ENCODE results near the gene GCK.

Gene GCK

DNA sequence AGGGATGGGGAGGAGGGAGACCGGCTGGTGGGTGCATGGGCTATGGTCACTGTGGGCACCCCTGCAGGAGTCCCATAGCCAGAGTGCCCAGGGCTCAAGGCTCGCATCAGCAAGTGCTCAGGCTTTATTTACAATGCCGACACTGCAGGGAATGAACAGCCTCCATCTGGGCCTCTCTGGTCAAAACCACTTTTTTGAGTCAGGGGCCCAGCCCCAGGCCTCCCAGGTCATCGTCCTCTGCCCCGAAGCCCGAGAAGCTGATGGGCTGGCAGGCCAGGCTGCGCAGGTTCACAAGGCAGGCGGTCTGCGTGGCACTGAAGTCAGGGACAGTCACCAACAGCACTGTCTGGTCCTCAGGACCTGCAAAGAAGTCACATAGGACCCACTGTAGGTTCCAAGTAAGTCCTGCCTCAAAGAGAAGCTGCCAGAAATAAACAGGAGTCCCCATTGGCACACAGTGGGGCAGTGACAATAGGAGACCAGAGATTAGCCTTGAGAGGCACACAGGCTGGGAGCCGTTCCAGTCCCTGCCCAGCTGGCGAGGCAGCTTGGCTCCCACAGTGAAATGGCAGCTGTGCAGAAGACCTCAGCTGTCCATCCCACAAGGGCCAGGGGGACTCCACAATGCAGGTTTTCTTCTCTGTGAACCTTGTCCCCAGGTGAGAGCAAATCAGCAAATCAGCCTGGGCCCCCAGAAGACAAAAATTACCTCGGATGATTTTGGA is 74.5 kb downstream of the GCK start:
- Histone ChIP-seq H3K4me3 (ENCODE audit: low read depth, low read length) (no peak overlapping the region), H3K27me3 (no peaks in the 10 kb centered on the region), H3K9me3 (no peaks in the 10 kb centered on the region), H3K36me3 (peaks cover 38% of the 10 kb centered on the region), H3K4me1 (no peaks in the 10 kb centered on the region)
- no peak for DNase-seq
- no peak for TF ChIP-seq CTCF (IDR thresholded peaks at IDR 0.05; ENCODE audit: low read depth, low read length)

- Histone ChIP-seq H3K4me3 (ENCODE audit: low read depth, low read length) (no peak overlapping the region), H3K9me3 (no peaks in the 10 kb centered on the region), H3K4me1 (no peaks in the 10 kb centered on the region), H3K27me3 (no peaks in the 10 kb centered on the region), H3K36me3 (peaks cover 32% of the 10 kb centered on the region)
- no peak for DNase-seq
- TF ChIP-seq CTCF (IDR thresholded peaks at IDR 0.05; ENCODE audit: low read depth, low read length) = no peak
Observed at GRCh38 chr7:44113764-44114354, 75.4 kb downstream of the GCK start.

DNA sequence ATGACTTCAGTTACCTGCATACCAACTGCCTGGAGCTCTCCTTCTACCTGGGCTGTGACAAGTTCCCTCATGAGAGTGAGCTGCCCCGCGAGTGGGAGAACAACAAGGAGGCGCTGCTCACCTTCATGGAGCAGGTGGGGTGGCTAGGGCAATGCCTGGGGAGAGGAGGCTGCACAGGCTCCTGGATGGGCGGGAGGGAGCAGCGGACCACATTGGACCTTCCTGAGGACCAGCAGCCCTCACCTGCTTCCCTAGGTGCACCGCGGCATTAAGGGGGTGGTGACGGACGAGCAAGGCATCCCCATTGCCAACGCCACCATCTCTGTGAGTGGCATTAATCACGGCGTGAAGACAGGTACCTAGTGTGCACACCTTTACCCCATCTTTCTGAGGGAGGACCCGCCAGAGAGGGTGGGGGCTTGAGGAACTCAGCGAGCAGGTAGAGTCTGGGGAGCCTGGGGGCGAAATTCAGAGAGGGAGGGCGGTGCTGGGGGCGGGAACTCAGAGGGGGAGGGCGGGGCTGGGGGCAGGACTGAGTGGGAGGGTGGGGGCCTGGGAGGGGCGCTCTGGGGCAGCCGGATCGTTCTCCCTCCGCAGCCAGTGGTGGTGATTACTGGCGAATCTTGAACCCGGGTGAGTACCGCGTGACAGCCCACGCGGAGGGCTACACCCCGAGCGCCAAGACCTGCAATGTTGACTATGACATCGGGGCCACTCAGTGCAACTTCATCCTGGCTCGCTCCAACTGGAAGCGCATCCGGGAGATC is 76.1 kb downstream of the GCK start:
- no peaks in the 10 kb centered on the region for H3K27me3 ChIP-seq
- H3K9me3 ChIP-seq = no peaks in the 10 kb centered on the region
- no peak for TF ChIP-seq CTCF (IDR thresholded peaks at IDR 0.05; ENCODE audit: low read depth, low read length)
- DNase-seq = no peak
- H3K4me3 ChIP-seq (ENCODE audit: low read depth, low read length) = no peak overlapping the region
- peaks cover 31% of the 10 kb centered on the region for H3K36me3 ChIP-seq
- H3K4me1 ChIP-seq = no peaks in the 10 kb centered on the region

DNA sequence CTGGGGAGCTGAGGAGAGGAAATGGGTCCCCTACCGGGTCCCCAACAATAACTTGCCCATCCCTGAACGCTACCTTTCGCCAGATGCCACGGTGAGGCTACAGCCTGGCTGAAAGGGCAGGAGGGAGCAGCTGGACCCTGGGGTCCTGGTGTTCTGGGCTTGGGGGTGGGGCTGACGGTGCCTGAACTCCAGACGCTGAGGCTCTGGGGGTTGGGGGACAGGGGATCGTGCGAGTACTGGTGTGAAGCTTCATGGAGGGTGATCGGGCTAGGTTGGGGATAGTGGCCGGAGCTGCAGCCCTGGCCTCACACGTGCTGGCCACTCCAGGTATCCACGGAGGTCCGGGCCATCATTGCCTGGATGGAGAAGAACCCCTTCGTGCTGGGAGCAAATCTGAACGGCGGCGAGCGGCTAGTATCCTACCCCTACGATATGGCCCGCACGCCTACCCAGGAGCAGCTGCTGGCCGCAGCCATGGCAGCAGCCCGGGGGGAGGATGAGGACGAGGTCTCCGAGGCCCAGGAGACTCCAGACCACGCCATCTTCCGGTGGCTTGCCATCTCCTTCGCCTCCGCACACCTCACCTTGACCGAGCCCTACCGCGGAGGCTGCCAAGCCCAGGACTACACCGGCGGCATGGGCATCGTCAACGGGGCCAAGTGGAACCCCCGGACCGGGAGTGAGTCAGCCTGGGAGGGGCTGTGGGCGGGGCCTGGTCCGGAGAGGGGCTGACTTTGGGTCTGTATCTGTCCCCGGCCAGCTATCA is 76.8 kb downstream of the GCK start:
- Histone ChIP-seq H3K4me1 (no peaks in the 10 kb centered on the region), H3K9me3 (no peaks in the 10 kb centered on the region), H3K27me3 (no peaks in the 10 kb centered on the region), H3K4me3 (ENCODE audit: low read depth, low read length) (no peak overlapping the region), H3K36me3 (peaks cover 23% of the 10 kb centered on the region)
- no peak for DNase-seq
- no peak for TF ChIP-seq CTCF (IDR thresholded peaks at IDR 0.05; ENCODE audit: low read depth, low read length)

DNA sequence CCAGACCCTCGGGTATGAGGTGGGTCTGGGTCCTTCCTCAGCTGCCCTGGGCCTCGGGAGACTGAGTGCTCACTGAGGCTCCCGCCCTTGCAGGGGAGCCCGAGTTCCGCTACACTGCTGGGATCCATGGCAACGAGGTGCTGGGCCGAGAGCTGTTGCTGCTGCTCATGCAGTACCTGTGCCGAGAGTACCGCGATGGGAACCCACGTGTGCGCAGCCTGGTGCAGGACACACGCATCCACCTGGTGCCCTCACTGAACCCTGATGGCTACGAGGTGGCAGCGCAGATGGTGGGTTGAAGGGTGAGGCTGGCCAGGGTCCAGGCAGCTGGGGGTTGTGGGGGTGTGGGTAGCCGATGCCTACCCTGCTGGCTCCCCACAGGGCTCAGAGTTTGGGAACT is 77.5 kb downstream of the GCK start:
- no peak for TF ChIP-seq CTCF (IDR thresholded peaks at IDR 0.05; ENCODE audit: low read depth, low read length)
- DNase-seq = no peak
- H3K4me3 ChIP-seq (ENCODE audit: low read depth, low read length) = no peak overlapping the region
- H3K4me1 ChIP-seq = no peaks in the 10 kb centered on the region
- peaks cover 20% of the 10 kb centered on the region for H3K36me3 ChIP-seq
- H3K9me3 ChIP-seq = no peaks in the 10 kb centered on the region
- no peaks in the 10 kb centered on the region for H3K27me3 ChIP-seq

Data from BE2C (cell line).